DND-41 (cell line): Measurements from ENCODE around the gene RAB8B.

ENCODE experiments used
- ATAC-seq: fragments of 200-7000 bp; cut with Tn5 transposase; 3 replicates; pipeline ENCODE4 v1.9.1; 2021; ENCODE audit warnings: low read depth; ENCODE audit not compliant: insufficient read depth
- DNase-seq: peaks from one replicate; pipeline ENCODE4 v3.0.0-alpha.2; 2020
- H2AFZ ChIP-seq: 2 replicates; pipeline ENCODE4 v1.6.0; 2012; ENCODE audit warnings: low read depth, low read length
- H3K27ac ChIP-seq: 2 replicates; pipeline ENCODE4 v1.5.1; 2012; ENCODE audit warnings: low read length, inconsistent platforms
- H3K27me3 ChIP-seq: fragments of 200-600 bp; sonication (generic); 2 replicates; pipeline ENCODE4 v1.6.0; 2012; ENCODE audit warnings: low read length, mild to moderate bottlenecking, inconsistent platforms; ENCODE audit not compliant: insufficient read depth, poor library complexity
- H3K36me3 ChIP-seq: 2 replicates; pipeline ENCODE4 v1.5.1; 2012; ENCODE audit warnings: low read length, inconsistent platforms; ENCODE audit not compliant: insufficient read depth
- H3K4me1 ChIP-seq: 2 replicates; pipeline ENCODE4 v1.5.1; 2012; ENCODE audit warnings: mild to moderate bottlenecking, low read length; ENCODE audit not compliant: insufficient read depth
- H3K4me2 ChIP-seq: 2 replicates; pipeline ENCODE4 v1.6.0; 2012; ENCODE audit warnings: mild to moderate bottlenecking, moderate library complexity, low read length, inconsistent platforms; ENCODE audit not compliant: insufficient read depth
- H3K4me3 ChIP-seq, 2 experiments: fragments of 200-600 bp in 1 of 2; shearing (Covaris generic) in 1 of 2; 2 replicates each; pipeline ENCODE4 v1.5.1; 2012 to 2016; ENCODE audit warnings: inconsistent platforms in 2 of 2, low read length in 2 of 2, mild to moderate bottlenecking in 2 of 2, low read depth in 1 of 2, moderate library complexity in 1 of 2
- H3K79me2 ChIP-seq: 2 replicates; pipeline ENCODE4 v1.6.0; 2012; ENCODE audit warnings: low read length, inconsistent platforms; ENCODE audit not compliant: insufficient read depth
- H3K9ac ChIP-seq: 2 replicates; pipeline ENCODE4 v1.6.0; 2012; ENCODE audit warnings: low read depth, mild to moderate bottlenecking, inconsistent platforms, low read length, moderate library complexity
- H3K9me3 ChIP-seq: 2 replicates; pipeline ENCODE4 v1.5.1; 2012; ENCODE audit warnings: low read length, moderate library complexity, mild to moderate bottlenecking, inconsistent platforms; ENCODE audit not compliant: insufficient read depth, severe bottlenecking
- H4K20me1 ChIP-seq: 2 replicates; pipeline ENCODE4 v1.6.0; 2012; ENCODE audit warnings: low read length; ENCODE audit not compliant: insufficient read depth
- EZH2 ChIP-seq: IDR thresholded peaks from 3 replicates; pipeline ENCODE4 v1.6.1; 2012; ENCODE audit warnings: borderline replicate concordance, low read depth, mild to moderate bottlenecking, moderate library complexity, low read length, inconsistent platforms; ENCODE audit not compliant: severe bottlenecking
- TF ChIP-seq, protein P1 (sequence below): IDR thresholded peaks from 2 replicates; pipeline ENCODE4 v1.5.1; 2012; ENCODE audit warnings: borderline replicate concordance, low read length, moderate library complexity, mild to moderate bottlenecking; ENCODE audit not compliant: poor library complexity, severe bottlenecking; ENCODE audit errors: extremely low read depth

RAB8B gene

DNA sequence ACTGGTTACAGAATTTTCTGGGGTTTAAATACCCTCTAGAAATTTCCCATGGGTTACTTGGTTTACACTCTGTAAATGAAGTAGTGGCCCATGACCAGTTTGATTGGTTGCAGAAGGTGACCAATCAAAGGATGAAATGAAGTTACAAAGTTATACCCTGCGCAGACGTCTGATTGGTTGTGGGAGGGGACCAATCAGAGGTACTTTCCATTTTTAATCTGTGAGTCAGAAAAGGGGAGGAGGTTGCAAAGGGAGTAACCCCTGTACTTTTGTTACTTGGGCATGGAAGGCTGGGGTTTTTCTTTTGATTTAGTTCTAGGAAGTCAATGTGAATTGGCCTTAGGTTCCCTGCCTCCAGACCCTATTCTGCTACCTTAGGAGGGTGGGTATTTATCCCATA, 69.3 kb downstream of the RAB8B start:
- Histone ChIP-seq H4K20me1 (no peaks in the 10 kb centered on the region), H3K27ac (no peak overlapping the region), H3K27me3 (no peaks in the 10 kb centered on the region), H3K9ac (no peak overlapping the region), H3K79me2 (no peaks in the 10 kb centered on the region), H3K9me3 (no peaks in the 10 kb centered on the region), H3K4me2 (no peak overlapping the region), H3K4me1 (no peaks in the 10 kb centered on the region), H3K36me3 (peaks cover 43% of the 10 kb centered on the region), H3K4me3 (no peak overlapping the region), H2AFZ (no peak overlapping the region)
- ATAC-seq, result no peak
- DNase-seq, result no peak
- no peak for TF ChIP-seq EZH2
- TF ChIP-seq, protein P1, sequence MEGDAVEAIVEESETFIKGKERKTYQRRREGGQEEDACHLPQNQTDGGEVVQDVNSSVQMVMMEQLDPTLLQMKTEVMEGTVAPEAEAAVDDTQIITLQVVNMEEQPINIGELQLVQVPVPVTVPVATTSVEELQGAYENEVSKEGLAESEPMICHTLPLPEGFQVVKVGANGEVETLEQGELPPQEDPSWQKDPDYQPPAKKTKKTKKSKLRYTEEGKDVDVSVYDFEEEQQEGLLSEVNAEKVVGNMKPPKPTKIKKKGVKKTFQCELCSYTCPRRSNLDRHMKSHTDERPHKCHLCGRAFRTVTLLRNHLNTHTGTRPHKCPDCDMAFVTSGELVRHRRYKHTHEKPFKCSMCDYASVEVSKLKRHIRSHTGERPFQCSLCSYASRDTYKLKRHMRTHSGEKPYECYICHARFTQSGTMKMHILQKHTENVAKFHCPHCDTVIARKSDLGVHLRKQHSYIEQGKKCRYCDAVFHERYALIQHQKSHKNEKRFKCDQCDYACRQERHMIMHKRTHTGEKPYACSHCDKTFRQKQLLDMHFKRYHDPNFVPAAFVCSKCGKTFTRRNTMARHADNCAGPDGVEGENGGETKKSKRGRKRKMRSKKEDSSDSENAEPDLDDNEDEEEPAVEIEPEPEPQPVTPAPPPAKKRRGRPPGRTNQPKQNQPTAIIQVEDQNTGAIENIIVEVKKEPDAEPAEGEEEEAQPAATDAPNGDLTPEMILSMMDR, result no peak

DNA sequence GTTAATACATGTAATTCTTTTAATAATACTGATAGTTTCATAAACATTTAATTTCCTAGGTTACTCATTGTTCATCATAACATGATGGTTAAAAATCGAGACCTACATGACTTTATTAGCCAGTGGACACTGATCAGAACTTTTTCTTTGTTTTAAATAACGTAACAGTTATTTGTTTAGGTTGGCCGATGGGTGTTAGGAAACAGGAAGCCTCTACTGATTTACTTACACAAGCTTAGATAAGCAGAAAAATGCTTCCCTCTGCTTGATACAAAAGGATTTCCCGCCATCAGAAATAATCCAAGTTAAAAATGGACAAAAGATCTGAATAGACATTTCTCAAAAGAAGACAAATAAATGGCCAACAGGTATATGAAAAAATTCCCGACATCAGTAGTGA, 71.4 kb downstream of the RAB8B start:
- H3K36me3 ChIP-seq, result peaks cover 38% of the 10 kb centered on the region
- no peak for ATAC-seq

DNA sequence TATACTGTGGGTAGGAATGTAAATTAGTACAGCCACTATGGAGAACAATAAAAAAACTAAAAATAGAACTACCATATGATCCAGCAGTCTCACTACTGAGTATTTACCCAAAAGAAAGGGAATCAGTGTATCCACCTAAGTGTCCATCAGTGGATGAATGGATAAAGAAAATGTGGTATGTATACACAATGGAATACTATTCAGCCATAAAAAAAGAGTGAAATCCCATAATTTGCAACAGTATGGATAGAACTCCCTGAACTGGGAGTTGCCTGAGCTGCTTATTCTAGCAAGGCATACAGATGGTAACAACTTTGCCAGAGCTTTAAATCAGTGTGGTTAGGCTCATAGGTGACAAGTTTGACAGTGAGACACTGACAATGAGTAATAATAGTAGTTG, 71.9 kb downstream of the RAB8B start:
- Histone ChIP-seq H3K9ac (no peak overlapping the region), H2AFZ (no peak overlapping the region), H4K20me1 (no peaks in the 10 kb centered on the region), H3K36me3 (peaks cover 41% of the 10 kb centered on the region), H3K9me3 (no peaks in the 10 kb centered on the region), H3K27ac (no peak overlapping the region), H3K4me1 (no peaks in the 10 kb centered on the region), H3K27me3 (no peaks in the 10 kb centered on the region), H3K4me2 (no peak overlapping the region), H3K79me2 (no peaks in the 10 kb centered on the region), H3K4me3 (no peak overlapping the region)
- TF ChIP-seq, protein P1, result no peak
- no peak for TF ChIP-seq EZH2
- no peak for DNase-seq
- ATAC-seq, result no peak

More for the DNA sequence above, 71.4 kb downstream of the RAB8B start:
- DNase-seq, result no peak
- Histone ChIP-seq H3K9ac (no peak overlapping the region), H3K9me3 (no peaks in the 10 kb centered on the region), H3K4me1 (no peaks in the 10 kb centered on the region), H2AFZ (no peak overlapping the region), H3K4me3 (no peak overlapping the region), H3K79me2 (no peaks in the 10 kb centered on the region), H4K20me1 (no peaks in the 10 kb centered on the region), H3K27me3 (no peaks in the 10 kb centered on the region), H3K4me2 (no peak overlapping the region), H3K27ac (no peak overlapping the region)
- TF ChIP-seq, protein P1, result no peak
- no peak for TF ChIP-seq EZH2

DNA sequence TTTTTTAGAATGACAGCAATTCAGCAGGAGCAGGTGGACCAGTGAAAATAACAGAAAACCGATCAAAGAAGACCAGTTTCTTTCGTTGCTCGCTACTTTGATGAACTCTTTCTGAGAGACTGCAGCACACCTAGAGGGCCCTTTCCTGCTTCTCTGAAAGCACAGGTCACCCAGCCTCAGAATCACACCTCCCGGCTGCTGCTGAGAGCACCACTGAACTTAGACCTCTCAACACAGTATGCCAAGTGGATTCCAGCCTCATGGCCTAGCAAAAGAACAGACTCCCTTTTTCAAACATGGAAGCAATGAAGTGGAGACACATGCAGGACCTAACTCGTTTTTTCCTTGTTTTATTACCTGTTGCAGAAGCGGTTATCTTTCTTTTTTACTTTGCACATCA, 74.1 kb downstream of the RAB8B start:
- DNase-seq (no peak), ATAC-seq (no peak)
- H3K9ac ChIP-seq, result no peak overlapping the region
- no peaks in the 10 kb centered on the region for H3K79me2 ChIP-seq
- no peak overlapping the region for H3K4me2 ChIP-seq
- H3K9me3 ChIP-seq, result no peaks in the 10 kb centered on the region
- H4K20me1 ChIP-seq, result no peaks in the 10 kb centered on the region
- H3K27ac ChIP-seq, result no peak overlapping the region
- no peak overlapping the region for H3K4me3 ChIP-seq
- no peak overlapping the region for H2AFZ ChIP-seq
- H3K4me1 ChIP-seq, result no peaks in the 10 kb centered on the region
- H3K27me3 ChIP-seq, result no peaks in the 10 kb centered on the region
- H3K36me3 ChIP-seq, result peaks cover 36% of the 10 kb centered on the region
- no peak for TF ChIP-seq EZH2
- TF ChIP-seq, protein P1, result no peak
